ENCODE data around the gene AFG3L2. TPM values are rescaled to one million over a fixed set of nuclear protein-coding genes. Genes with fewer than 3 reads are reported as not detected.
A peak's percentile ranks its signal among the peaks of the same experiment; 100 is the strongest.

Gene AFG3L2
- total RNA-seq, 4 donors from 2014 or later, result 39.8 to 47.7 (median 41.7) TPM

- DNase-seq (ENCODE audit: extremely low spot score), result no peak
- TF ChIP-seq POLR2A (IDR thresholded peaks at IDR 0.05; ENCODE audit: low read depth) (no peak), EP300 (IDR thresholded peaks at IDR 0.05) (no peak), POLR2AphosphoS5 (IDR thresholded peaks at IDR 0.05) (no peak), CTCF (IDR thresholded peaks at IDR 0.05) (no peak)
- no peaks in the 10 kb centered on the region for H3K9me3 ChIP-seq
- WGBS, result 93% methylated on average over 6 of the region's 6 CpGs
- no peak overlapping the region for H3K4me3 ChIP-seq
- intact Hi-C loops (cut with DNase I), result loop anchor here (5.0 to 10.0 kb wide), 3 partner anchors 42 to 570 kb away; partner anchors contain the start of genes PTPN2 and SEH1L
- H3K36me3 ChIP-seq, result peaks cover 2 to 16% (median 5%) of the 10 kb centered on the region in 4 donors
- H3K27ac ChIP-seq (replicated peaks in 1 of 4), result no peak overlapping the region
- no peaks in the 10 kb centered on the region for H3K27me3 ChIP-seq
- peaks cover 40 to 55% (median 50%) of the 10 kb centered on the region in 4 donors for H3K4me1 ChIP-seq
Observed at GRCh38 chr18:12374401-12374800, 2.6 kb downstream of the AFG3L2 start.

- Histone ChIP-seq H3K9me3 (no peaks in the 10 kb centered on the region), H3K27ac (replicated peaks in 1 of 4) (no peak overlapping the region), H3K27me3 (no peaks in the 10 kb centered on the region), H3K36me3 (peaks cover 8 to 22% (median 12%) of the 10 kb centered on the region in 4 donors), H3K4me3 (no peak overlapping the region), H3K4me1 (peaks cover 44 to 55% (median 50%) of the 10 kb centered on the region in 4 donors)
- no peak for TF ChIP-seq POLR2AphosphoS5 (IDR thresholded peaks at IDR 0.05)
- no peak for TF ChIP-seq CTCF (IDR thresholded peaks at IDR 0.05)
- no peak for TF ChIP-seq EP300 (IDR thresholded peaks at IDR 0.05)
- TF ChIP-seq POLR2A (IDR thresholded peaks at IDR 0.05; ENCODE audit: low read depth), result no peak
- intact Hi-C loops (cut with DNase I), result loop anchor here (5.0 to 10.0 kb wide), 3 partner anchors 41 to 571 kb away; partner anchors contain the start of genes PTPN2 and SEH1L
- 63% methylated on average over 2 of the region's 2 CpGs for WGBS
- no peak for DNase-seq (ENCODE audit: extremely low spot score)
Observed at GRCh38 chr18:12373771-12374116, 3.3 kb downstream of the AFG3L2 start.

GRCh38 chr18:12373116-12373770 is 3.8 kb downstream of the AFG3L2 start:
- Histone ChIP-seq H3K4me3 (no peak overlapping the region), H3K9me3 (no peaks in the 10 kb centered on the region), H3K27me3 (no peaks in the 10 kb centered on the region), H3K27ac (replicated peaks in 1 of 4) (no peak overlapping the region), H3K36me3 (peaks cover 12 to 27% (median 17%) of the 10 kb centered on the region in 4 donors), H3K4me1 (peaks cover 48 to 54% (median 50%) of the 10 kb centered on the region in 4 donors)
- no peak for DNase-seq (ENCODE audit: extremely low spot score)
- TF ChIP-seq EP300 (IDR thresholded peaks at IDR 0.05) (no peak), POLR2AphosphoS5 (IDR thresholded peaks at IDR 0.05) (no peak), POLR2A (IDR thresholded peaks at IDR 0.05; ENCODE audit: low read depth) (no peak), CTCF (IDR thresholded peaks at IDR 0.05) (no peak)
- intact Hi-C loops (cut with DNase I), result loop anchor here (5.0 to 10.0 kb wide), 3 partner anchors 41 to 572 kb away; partner anchors contain the start of genes PTPN2 and SEH1L
- WGBS, result 87% methylated on average over 4 of the region's 4 CpGs

- no peak for TF ChIP-seq CTCF (IDR thresholded peaks at IDR 0.05)
- TF ChIP-seq POLR2AphosphoS5 (IDR thresholded peaks at IDR 0.05), result no peak
- TF ChIP-seq EP300 (IDR thresholded peaks at IDR 0.05), result no peak
- no peak for TF ChIP-seq POLR2A (IDR thresholded peaks at IDR 0.05; ENCODE audit: low read depth)
- Histone ChIP-seq H3K27me3 (no peaks in the 10 kb centered on the region), H3K4me3 (no peak overlapping the region), H3K4me1 (peaks cover 42 to 50% (median 45%) of the 10 kb centered on the region in 4 donors), H3K9me3 (no peaks in the 10 kb centered on the region), H3K27ac (replicated peaks in 1 of 4) (peak overlapping the region in 1 of 4 donors; percentile 6), H3K36me3 (peaks cover 21 to 36% (median 24%) of the 10 kb centered on the region in 4 donors)
- 52% methylated on average over 3 of the region's 3 CpGs for WGBS
- DNase-seq (ENCODE audit: extremely low spot score), result no peak
- intact Hi-C loops (cut with DNase I), result loop anchor here (5.0 to 10.0 kb wide), 3 partner anchors 40 to 572 kb away; partner anchors contain the start of genes PTPN2 and SEH1L
Observed at GRCh38 chr18:12372406-12372805, 4.6 kb downstream of the AFG3L2 start.

Data from esophagus muscularis mucosa (tissue), 4 donors.